GM23248 (cell line): ENCODE results near the gene PIGR.

ENCODE experiments used
- EZH2 ChIP-seq: fragments of 200-600 bp; sonication (generic); IDR thresholded peaks from 2 replicates; pipeline ENCODE4 v1.6.1; 2018; ENCODE audit warnings: antibody characterized with exemption, mild to moderate bottlenecking; ENCODE audit not compliant: insufficient read depth, poor library complexity, severe bottlenecking
- EZH2phosphoT487 ChIP-seq: fragments of 200-600 bp; sonication (generic); IDR thresholded peaks from 2 replicates; pipeline ENCODE4 v1.6.1; 2018; ENCODE audit warnings: antibody characterized with exemption, moderate library complexity, mild to moderate bottlenecking, low read depth; ENCODE audit not compliant: insufficient read depth

DNA sequence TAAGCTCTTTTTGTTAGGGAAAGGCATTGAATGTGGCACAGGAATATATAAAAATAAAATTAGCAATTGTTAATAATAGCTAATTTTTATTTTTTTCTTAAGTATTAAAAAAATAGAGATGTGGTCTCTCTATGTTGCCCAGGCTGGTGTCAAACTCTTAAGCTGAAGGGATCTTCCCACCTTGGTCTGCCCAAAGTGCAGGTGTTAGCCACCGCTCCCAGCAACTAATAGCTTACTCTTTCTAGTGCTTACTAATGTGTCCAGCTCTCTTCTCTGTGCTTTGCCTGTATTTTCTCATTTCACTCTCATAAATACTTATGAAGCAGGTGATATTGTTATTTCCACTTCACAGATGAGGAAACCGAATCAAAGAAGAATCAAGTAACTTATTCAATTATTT is 62.4 kb downstream of the PIGR start:
- TF ChIP-seq EZH2 (no peak), EZH2phosphoT487 (no peak)
